ENCODE data around the gene AGGF1. TPM values are rescaled to one million over a fixed set of nuclear protein-coding genes. Genes with fewer than 3 reads are reported as not detected.

AGGF1 gene
- total RNA-seq, 4 donors from 2014 or later = 15.4 to 25.5 (median 19.6) TPM

GRCh38 chr5:77012601-77013000 lies 17.6 kb upstream of the AGGF1 start:
- ATAC-seq (ENCODE audit: low FRiP score) (no peak), DNase-seq (ENCODE audit: low spot score) (no peak)
- TF ChIP-seq CTCF (IDR thresholded peaks at IDR 0.05) = no peak

GRCh38 chr5:77015938-77016569 lies 14.2 kb upstream of the AGGF1 start:
- ATAC-seq (ENCODE audit: low FRiP score) (no peak), DNase-seq (ENCODE audit: low spot score) (no peak)
- TF ChIP-seq CTCF (IDR thresholded peaks at IDR 0.05) = no peak

- TF ChIP-seq CTCF (IDR thresholded peaks at IDR 0.05) = no peak
- DNase-seq (ENCODE audit: low spot score) (no peak), ATAC-seq (ENCODE audit: low FRiP score) (no peak)
These were observed 13.2 kb upstream of the AGGF1 start for GRCh38 chr5:77016962-77017361.

- DNase-seq (ENCODE audit: low spot score) (no peak), ATAC-seq (ENCODE audit: low FRiP score) (no peak)
- TF ChIP-seq CTCF (IDR thresholded peaks at IDR 0.05) = no peak
These were observed 12.5 kb upstream of the AGGF1 start for GRCh38 chr5:77017668-77018067.

GRCh38 chr5:77022511-77023417 lies 7.4 kb upstream of the AGGF1 start:
- TF ChIP-seq CTCF (IDR thresholded peaks at IDR 0.05) = no peak
- ATAC-seq (ENCODE audit: low FRiP score) (no peak), DNase-seq (ENCODE audit: low spot score) (no peak)

- no peak for DNase-seq (ENCODE audit: low spot score)
- no peak for ATAC-seq (ENCODE audit: low FRiP score)
These were observed 5.7 kb upstream of the AGGF1 start for GRCh38 chr5:77024490-77024889.

More at GRCh38 chr5:77024490-77024889, 5.7 kb upstream of the AGGF1 start:
- TF ChIP-seq CTCF (IDR thresholded peaks at IDR 0.05) = no peak

All from omental fat pad (tissue), 4 donors.